Upper lobe of left lung (tissue), 6 donors: ENCODE results near the gene CLIC3. TPM values are rescaled to one million over a fixed set of nuclear protein-coding genes. Genes with fewer than 3 reads are reported as not detected.

Experiments
- total RNA-seq, 6 donors: library from RNA; depleted of rRNA in 4 of 6; stranded (reverse); fragments of >200 nt in 4 of 6; gene quantifications; one replicate each; pipeline versions ENCODE4 v1.1.0 to v1.2.1, GENCODE V29; 2016 to 2021
- donor health status: DM: no; HTN: no; CAD: no; lungs with moderate emphysema.
- donor health status: DM: no; HTN: yes; CAD: no; lungs with severe emphysema.

The CLIC3 gene
- total RNA-seq, 6 donors from 2014 or later, result 41.9 to 132 (median 85.2) TPM

Other genes with a start within 250 kb of the CLIC3 start
- 10 to 100 TPM in 1 of 6 donors, 1 to 10 TPM in 3, not detected in 2; 2.7 to 35.1 (median 5.5) TPM for gene LCN6, start 248.0 kb downstream of the CLIC3 start, total RNA-seq
- gene LCN8, start 238.3 kb downstream of the CLIC3 start, total RNA-seq, result not detected
- under 1 TPM in 1 of 6 donors, not detected in 5; 0.23 TPM for gene LCN15, start 232.1 kb downstream of the CLIC3 start, total RNA-seq
- 100 to 1,000 TPM in 2 of 6 donors, 10 to 100 TPM in 4; 55.5 to 134 (median 80.5) TPM for gene TMEM141, start 205.2 kb downstream of the CLIC3 start, total RNA-seq
- 100 to 1,000 TPM in 1 of 6 donors, 10 to 100 TPM in 1, 1 to 10 TPM in 4; 1.9 to 130 (median 6.6) TPM for gene CCDC183, start 200.2 kb downstream of the CLIC3 start, total RNA-seq
- gene RABL6, start 188.6 kb downstream of the CLIC3 start, total RNA-seq, result 100 to 1,000 TPM in 2 of 6 donors, 10 to 100 TPM in 4; 47.2 to 128 (median 78.9) TPM
- 1 to 10 TPM; 1.4 to 7.3 (median 3.0) TPM for gene AJM1, start 154.1 kb downstream of the CLIC3 start, total RNA-seq
- gene PHPT1, start 147.2 kb downstream of the CLIC3 start, total RNA-seq, result 100 to 1,000 TPM in 1 of 6 donors, 10 to 100 TPM in 5; 51.3 to 135 (median 64.1) TPM
- 10 to 100 TPM in 3 of 6 donors, 1 to 10 TPM in 3; 2.1 to 18.9 (median 11.0) TPM for gene MAMDC4, start 144.2 kb downstream of the CLIC3 start, total RNA-seq
- 100 to 1,000 TPM; 137 to 312 (median 282) TPM for gene EDF1, start 130.3 kb downstream of the CLIC3 start, total RNA-seq
- gene TRAF2, start 110.1 kb downstream of the CLIC3 start, total RNA-seq, result 10 to 100 TPM; 10.6 to 20.8 (median 13.4) TPM
- gene FBXW5, start 51.8 kb downstream of the CLIC3 start, total RNA-seq, result 100 to 1,000 TPM in 5 of 6 donors, 10 to 100 TPM in 1; 93.3 to 191 (median 153) TPM
- gene C8G, start 51.3 kb downstream of the CLIC3 start, total RNA-seq, result 1 to 10 TPM in 3 of 6 donors, not detected in 3; 1.8 to 4.4 (median 2.1) TPM
- gene LCN12, start 44.3 kb downstream of the CLIC3 start, total RNA-seq, result 1 to 10 TPM in 4 of 6 donors, under 1 TPM in 1, not detected in 1; 0.89 to 5.2 (median 2.3) TPM
- 100 to 1,000 TPM in 5 of 6 donors, 10 to 100 TPM in 1; 31.7 to 395 (median 246) TPM for gene PTGDS, start 19.1 kb downstream of the CLIC3 start, total RNA-seq
- 1 to 10 TPM in 4 of 6 donors, under 1 TPM in 1, not detected in 1; 0.61 to 6.3 (median 1.8) TPM for gene LCNL1, start 13.6 kb downstream of the CLIC3 start, total RNA-seq
- 100 to 1,000 TPM in 1 of 6 donors, 10 to 100 TPM in 5; 41.8 to 150 (median 52.8) TPM for gene PAXX, start 4.1 kb downstream of the CLIC3 start, total RNA-seq
- 10 to 100 TPM; 14.7 to 49.2 (median 29.6) TPM for gene ABCA2, start 31.7 kb upstream of the CLIC3 start, total RNA-seq
- gene FUT7, start 35.5 kb upstream of the CLIC3 start, total RNA-seq, result 1 to 10 TPM in 4 of 6 donors, under 1 TPM in 1, not detected in 1; 0.94 to 2.3 (median 2.0) TPM
- gene NPDC1, start 49.6 kb upstream of the CLIC3 start, total RNA-seq, result 100 to 1,000 TPM in 2 of 6 donors, 10 to 100 TPM in 4; 26.7 to 199 (median 73.2) TPM
- under 1 TPM in 4 of 6 donors, not detected in 2; 0.34 to 0.98 (median 0.55) TPM for gene ENTPD2, start 57.5 kb upstream of the CLIC3 start, total RNA-seq
- 1 to 10 TPM in 4 of 6 donors, under 1 TPM in 2; 0.69 to 6.8 (median 1.4) TPM for gene SAPCD2, start 74.0 kb upstream of the CLIC3 start, total RNA-seq
- gene UAP1L1, start 80.9 kb upstream of the CLIC3 start, total RNA-seq, result 10 to 100 TPM; 10.5 to 69.1 (median 34.0) TPM
- 10 to 100 TPM; 38.0 to 97.4 (median 54.1) TPM for gene MAN1B1, start 90.4 kb upstream of the CLIC3 start, total RNA-seq
- 100 to 1,000 TPM; 108 to 394 (median 229) TPM for gene DPP7, start 118.2 kb upstream of the CLIC3 start, total RNA-seq
- gene GRIN1, start 142.6 kb upstream of the CLIC3 start, total RNA-seq, result 1 to 10 TPM in 1 of 6 donors, under 1 TPM in 2, not detected in 3; 0.17 to 2.1 (median 0.49) TPM
- gene LRRC26, start 173.5 kb upstream of the CLIC3 start, total RNA-seq, result 1 to 10 TPM in 3 of 6 donors, under 1 TPM in 1, not detected in 2; 0.46 to 6.3 (median 1.7) TPM
- gene TMEM210, start 175.5 kb upstream of the CLIC3 start, total RNA-seq, result not detected
- gene ANAPC2, start 192.0 kb upstream of the CLIC3 start, total RNA-seq, result 100 to 1,000 TPM in 1 of 6 donors, 10 to 100 TPM in 5; 31.9 to 174 (median 67.3) TPM
- 100 to 1,000 TPM in 1 of 6 donors, 10 to 100 TPM in 5; 39.8 to 110 (median 73.0) TPM for gene SSNA1, start 192.1 kb upstream of the CLIC3 start, total RNA-seq
- 10 to 100 TPM; 18.9 to 33.1 (median 27.1) TPM for gene TPRN, start 204.2 kb upstream of the CLIC3 start, total RNA-seq
- gene TMEM203, start 209.1 kb upstream of the CLIC3 start, total RNA-seq, result 10 to 100 TPM; 17.8 to 35.5 (median 31.1) TPM
- 10 to 100 TPM in 4 of 6 donors, 1 to 10 TPM in 2; 7.7 to 54.5 (median 18.5) TPM for gene NDOR1, start 209.1 kb upstream of the CLIC3 start, total RNA-seq
- 10 to 100 TPM in 1 of 6 donors, 1 to 10 TPM in 5; 2.3 to 12.6 (median 4.5) TPM for gene RNF208, start 225.7 kb upstream of the CLIC3 start, total RNA-seq
- 1 to 10 TPM in 2 of 6 donors, under 1 TPM in 3, not detected in 1; 0.20 to 2.0 (median 0.97) TPM for gene CYSRT1, start 228.6 kb upstream of the CLIC3 start, total RNA-seq
- under 1 TPM in 3 of 6 donors, not detected in 3; 0.46 to 0.59 (median 0.57) TPM for gene RNF224, start 230.9 kb upstream of the CLIC3 start, total RNA-seq
- under 1 TPM in 2 of 6 donors, not detected in 4; 0.10 to 0.17 TPM for gene SLC34A3, start 234.3 kb upstream of the CLIC3 start, total RNA-seq
- 100 to 1,000 TPM; 120 to 539 (median 227) TPM for gene TUBB4B, start 244.7 kb upstream of the CLIC3 start, total RNA-seq